Activated B cell treated with CpG ODN at 0.5 μM for 24 hours (primary cell): ENCODE measurements around the gene HMGCR. TPM values are rescaled to one million over a fixed set of nuclear protein-coding genes. Genes with fewer than 3 reads are reported as not detected.
"Not testable (repeated sequence)": the region's sequence is repeated elsewhere in the genome, so short reads cannot be mapped to it uniquely, and the experiment has no call there.

Experiments used
- ATAC-seq: fragments of 200-7000 bp; cut with Tn5 transposase; one replicate; pipeline ENCODE4 v1.10.0; 2021; ENCODE audit warnings: low read depth, mild to moderate bottlenecking, moderate library complexity
- CTCF ChIA-PET: fragments of 350-600 bp; sonication (Branson Sonifier 250); formaldehyde crosslinking; loops from one replicate; lab custom pipeline; 2021; ENCODE audit warnings: antibody characterized with exemption; lab: Charles Lee
- POLR2A ChIA-PET: fragments of 350-600 bp; sonication (Branson Sonifier 250); formaldehyde crosslinking; loops from one replicate; lab custom pipeline; 2021; ENCODE audit warnings: antibody characterized with exemption; lab: Charles Lee
- DNase-seq: peaks from one replicate; pipeline ENCODE4 v3.0.0; 2022
- H3K27ac Mint-ChIP-seq: one replicate; pipeline ENCODE4 v1.8.0; 2020; ENCODE audit warnings: mixed read lengths
- H3K27me3 Mint-ChIP-seq: one replicate; pipeline ENCODE4 v1.8.0; 2021; ENCODE audit warnings: mixed read lengths
- H3K36me3 Mint-ChIP-seq: one replicate; pipeline ENCODE4 v1.8.0; 2021; ENCODE audit warnings: low read depth, mixed read lengths
- H3K4me1 Mint-ChIP-seq: one replicate; pipeline ENCODE4 v1.8.0; 2021; ENCODE audit warnings: mixed read lengths
- H3K4me3 Mint-ChIP-seq: one replicate; pipeline ENCODE4 v1.8.0; 2020; ENCODE audit warnings: mild to moderate bottlenecking, mixed read lengths
- H3K9me3 Mint-ChIP-seq: one replicate; pipeline ENCODE4 v1.8.0; 2020; ENCODE audit warnings: mixed read lengths
- CTCF ChIP-seq: fragments of 200-600 bp; IDR thresholded peaks from one replicate; pipeline ENCODE4 v1.8.0; 2022; ENCODE audit warnings: antibody characterized with exemption, mild to moderate bottlenecking
- intact Hi-C: fragments of 100-400 bp; cut with micrococcal nuclease; formaldehyde crosslinking; loops from one replicate; pipeline ENCODE4 v1.15.1; 2024
- total RNA-seq: library from RNA; stranded (reverse); gene quantifications from 2 replicates; pipeline ENCODE4 v1.2.3, GENCODE V29; 2022

Gene HMGCR
- total RNA-seq, 1 donor from 2014 or later, result 131 TPM

GRCh38 chr5:75325242-75325641, 11.8 kb upstream of the HMGCR start:
- ChIA-PET POLR2A (no interaction called here), CTCF (no interaction called here)
- intact Hi-C loops, result no loop called here
- TF ChIP-seq CTCF, result no peak
- DNase-seq (no peak), ATAC-seq (no peak)
- Mint-ChIP-seq H3K27ac (no peak overlapping the region), H3K36me3 (no peaks in the 10 kb centered on the region), H3K27me3 (peaks cover 18% of the 10 kb centered on the region), H3K9me3 (no peaks in the 10 kb centered on the region), H3K4me1 (no peaks in the 10 kb centered on the region), H3K4me3 (no peak overlapping the region)

GRCh38 chr5:75330404-75330803, 6.6 kb upstream of the HMGCR start:
- ChIA-PET POLR2A (no interaction called here), CTCF (interaction anchor here (1.3 kb wide), 1 partner anchor 15 kb away, joined by 4 read pairs; no protein-coding TSS in a partner anchor)
- H3K9me3 Mint-ChIP-seq, result no peaks in the 10 kb centered on the region
- no peak overlapping the region for H3K4me3 Mint-ChIP-seq
- no peaks in the 10 kb centered on the region for H3K36me3 Mint-ChIP-seq
- TF ChIP-seq CTCF, result no peak
- no peak for DNase-seq
- ATAC-seq, result no peak
- H3K4me1 Mint-ChIP-seq, result no peaks in the 10 kb centered on the region
- no peak overlapping the region for H3K27ac Mint-ChIP-seq
- intact Hi-C loops, result no loop called here
- H3K27me3 Mint-ChIP-seq, result peaks cover 3% of the 10 kb centered on the region

GRCh38 chr5:75331095-75332090, 5.6 kb upstream of the HMGCR start:
- intact Hi-C loops, result no loop called here
- H3K9me3 Mint-ChIP-seq, result no peaks in the 10 kb centered on the region
- TF ChIP-seq CTCF, result no peak
- H3K36me3 Mint-ChIP-seq, result no peaks in the 10 kb centered on the region
- peaks cover 2% of the 10 kb centered on the region for H3K27me3 Mint-ChIP-seq
- H3K27ac Mint-ChIP-seq, result no peak overlapping the region
- no peak for ATAC-seq
- ChIA-PET POLR2A (interaction anchor here (0.7 kb wide), 1 partner anchor 11 kb away, joined by 7 read pairs; no protein-coding TSS in a partner anchor), CTCF (no interaction called here)
- H3K4me3 Mint-ChIP-seq, result no peak overlapping the region
- DNase-seq, result no peak
- H3K4me1 Mint-ChIP-seq, result no peaks in the 10 kb centered on the region

GRCh38 chr5:75333759-75334158, 3.3 kb upstream of the HMGCR start:
- H3K27me3 Mint-ChIP-seq, H3K27ac Mint-ChIP-seq, ATAC-seq, CTCF ChIA-PET, DNase-seq, intact Hi-C loops, H3K9me3 Mint-ChIP-seq, H3K4me3 Mint-ChIP-seq: not testable (repeated sequence)
- peaks cover 13% of the 10 kb centered on the region for H3K4me1 Mint-ChIP-seq
- POLR2A ChIA-PET, result interaction anchor here (0.6 kb wide), 1 partner anchor 286 kb away, joined by 3 read pairs; no protein-coding TSS in a partner anchor
- H3K36me3 Mint-ChIP-seq, result peaks cover 11% of the 10 kb centered on the region

- H3K27ac Mint-ChIP-seq, H3K27me3 Mint-ChIP-seq, CTCF ChIA-PET, H3K9me3 Mint-ChIP-seq, DNase-seq, intact Hi-C loops, POLR2A ChIA-PET, ATAC-seq: not testable (repeated sequence)
- Mint-ChIP-seq H3K36me3 (peaks cover 13% of the 10 kb centered on the region), H3K4me1 (peaks cover 15% of the 10 kb centered on the region), H3K4me3 (peak overlapping the region; percentile 32)
Observed at GRCh38 chr5:75334413-75334812, 2.6 kb upstream of the HMGCR start.

GRCh38 chr5:75335486-75335885, 1.5 kb upstream of the HMGCR start:
- Mint-ChIP-seq H3K9me3 (no peaks in the 10 kb centered on the region), H3K27me3 (no peaks in the 10 kb centered on the region), H3K27ac (no peak overlapping the region), H3K36me3 (peaks cover 17% of the 10 kb centered on the region), H3K4me3 (no peak overlapping the region), H3K4me1 (peaks cover 20% of the 10 kb centered on the region)
- CTCF ChIA-PET, result no interaction called here
- POLR2A ChIA-PET, result no interaction called here
- DNase-seq, result no peak
- no peak for ATAC-seq
- intact Hi-C loops, result loop anchor here (5.0 kb wide), 3 partner anchors 332 to 1768 kb away; partner anchors contain the start of genes ANKRA2, ENC1 and UTP15
- TF ChIP-seq CTCF, result no peak
